Subcutaneous adipose tissue (tissue), 4 donors: ENCODE measurements around the gene BACE2. TPM values are rescaled to one million over a fixed set of nuclear protein-coding genes. Genes with fewer than 3 reads are reported as not detected.

Source experiments
- total RNA-seq, 4 donors: library from RNA; depleted of rRNA; stranded (reverse); fragments of >200 nt; gene quantifications; one replicate each; pipeline ENCODE4 v1.1.0, GENCODE V29; 2016
- TF ChIP-seq, protein P1 (sequence below): fragments of 450-650 bp; IDR thresholded peaks from one replicate; pipeline ENCODE4 v1.5.1; 2016; ENCODE audit warnings: low read depth, mild to moderate bottlenecking, control low read depth, antibody characterized with exemption, moderate library complexity

The BACE2 gene
- total RNA-seq, 4 donors from 2014 or later: 31.1 to 37.7 (median 33.5) TPM

DNA sequence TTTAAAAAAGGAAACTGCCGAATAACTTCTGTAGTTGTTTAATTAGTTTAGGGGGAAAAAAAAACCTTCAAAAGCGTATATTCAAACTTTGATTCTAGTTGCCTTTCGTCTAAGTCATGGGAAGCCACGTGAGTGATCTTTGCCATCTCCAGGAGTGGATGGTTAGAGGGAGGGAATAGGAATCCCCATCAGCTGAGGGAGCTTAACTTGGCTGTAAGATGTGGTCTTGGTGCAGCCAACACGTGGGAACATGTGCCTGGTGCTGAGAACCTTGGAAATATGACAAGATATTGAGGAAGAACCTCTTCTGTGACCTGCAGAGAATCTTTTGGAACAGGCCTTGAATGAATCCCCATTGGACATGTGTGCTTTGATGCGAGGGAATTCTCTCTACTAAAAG is 1.7 kb downstream of the BACE2 start:
- TF ChIP-seq, protein P1, sequence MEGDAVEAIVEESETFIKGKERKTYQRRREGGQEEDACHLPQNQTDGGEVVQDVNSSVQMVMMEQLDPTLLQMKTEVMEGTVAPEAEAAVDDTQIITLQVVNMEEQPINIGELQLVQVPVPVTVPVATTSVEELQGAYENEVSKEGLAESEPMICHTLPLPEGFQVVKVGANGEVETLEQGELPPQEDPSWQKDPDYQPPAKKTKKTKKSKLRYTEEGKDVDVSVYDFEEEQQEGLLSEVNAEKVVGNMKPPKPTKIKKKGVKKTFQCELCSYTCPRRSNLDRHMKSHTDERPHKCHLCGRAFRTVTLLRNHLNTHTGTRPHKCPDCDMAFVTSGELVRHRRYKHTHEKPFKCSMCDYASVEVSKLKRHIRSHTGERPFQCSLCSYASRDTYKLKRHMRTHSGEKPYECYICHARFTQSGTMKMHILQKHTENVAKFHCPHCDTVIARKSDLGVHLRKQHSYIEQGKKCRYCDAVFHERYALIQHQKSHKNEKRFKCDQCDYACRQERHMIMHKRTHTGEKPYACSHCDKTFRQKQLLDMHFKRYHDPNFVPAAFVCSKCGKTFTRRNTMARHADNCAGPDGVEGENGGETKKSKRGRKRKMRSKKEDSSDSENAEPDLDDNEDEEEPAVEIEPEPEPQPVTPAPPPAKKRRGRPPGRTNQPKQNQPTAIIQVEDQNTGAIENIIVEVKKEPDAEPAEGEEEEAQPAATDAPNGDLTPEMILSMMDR: no peak

DNA sequence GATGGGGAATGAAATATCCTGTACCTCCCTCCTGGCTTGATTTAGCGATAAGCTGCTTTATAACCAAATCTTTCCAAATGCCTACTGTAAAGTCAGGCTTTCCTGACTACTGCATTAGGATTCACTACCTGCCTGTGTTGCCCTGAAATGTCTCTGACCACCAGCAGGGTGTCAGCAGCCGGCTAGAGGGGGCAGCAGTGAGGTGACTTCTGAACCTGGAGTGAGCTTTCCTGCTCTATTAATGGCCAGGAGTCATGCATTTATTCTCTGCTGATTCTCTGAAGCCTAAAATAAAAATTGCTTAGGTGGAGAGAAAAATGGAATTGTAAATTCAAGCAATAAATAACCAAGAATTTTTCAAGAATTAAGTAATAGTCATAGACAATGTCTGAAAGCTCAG is 2.5 kb downstream of the BACE2 start:
- TF ChIP-seq, protein P1: no peak

DNA sequence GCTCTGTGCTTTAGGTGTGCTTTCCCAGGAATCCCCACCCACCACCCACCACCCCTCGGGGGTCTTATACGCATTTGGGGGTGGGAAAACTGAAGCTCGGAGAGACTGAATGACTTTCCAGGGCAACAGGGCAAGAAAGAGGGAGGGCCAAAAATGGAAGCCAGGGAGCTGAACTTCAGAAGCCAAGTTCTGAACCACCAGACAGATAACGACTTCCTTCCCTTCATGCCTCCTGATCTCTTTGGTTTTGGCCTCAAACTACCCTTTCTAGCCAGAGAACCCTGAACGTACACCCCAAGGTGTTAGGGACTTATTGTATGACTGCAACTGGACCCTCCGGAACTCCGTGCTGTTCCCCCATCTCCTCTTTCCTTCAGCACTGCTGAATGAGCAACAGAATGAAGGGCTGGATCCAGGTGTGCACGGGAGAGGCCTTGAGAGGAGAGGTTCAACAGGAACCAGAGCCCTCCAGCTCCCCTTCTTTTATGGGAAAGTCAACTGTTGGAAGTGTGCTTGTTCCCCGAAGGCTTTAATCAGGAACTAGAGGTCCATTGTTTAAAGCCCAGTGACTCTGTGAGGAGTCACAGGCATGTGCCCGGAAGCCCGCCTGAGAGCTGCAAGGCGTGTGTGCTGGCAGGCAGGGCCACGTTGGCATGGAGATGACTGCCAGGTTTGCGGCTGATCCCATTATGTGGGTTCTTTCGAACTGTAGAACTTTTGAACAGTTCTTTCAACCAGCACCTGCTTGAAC is 3.1 kb downstream of the BACE2 start:
- TF ChIP-seq, protein P1: no peak

DNA sequence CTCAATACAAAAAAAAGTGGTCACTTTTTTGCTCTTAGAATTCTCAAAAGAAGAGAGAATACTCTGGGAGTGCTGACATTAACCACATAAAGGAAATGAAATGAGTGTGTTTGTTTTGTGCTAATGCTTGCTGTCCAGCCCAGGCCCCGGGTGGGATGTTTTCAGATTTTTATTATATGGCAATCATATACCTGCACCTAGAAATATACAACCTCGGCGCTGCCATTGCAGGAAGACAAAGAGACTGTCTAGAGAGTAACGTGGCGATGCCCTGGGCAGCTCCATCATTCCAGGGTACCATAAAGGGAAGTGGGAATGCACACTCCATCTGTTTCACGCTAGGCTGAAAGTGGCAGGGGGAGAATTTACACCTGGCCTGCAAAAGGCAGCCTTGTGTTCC is 7.1 kb downstream of the BACE2 start:
- TF ChIP-seq, protein P1: no peak

DNA sequence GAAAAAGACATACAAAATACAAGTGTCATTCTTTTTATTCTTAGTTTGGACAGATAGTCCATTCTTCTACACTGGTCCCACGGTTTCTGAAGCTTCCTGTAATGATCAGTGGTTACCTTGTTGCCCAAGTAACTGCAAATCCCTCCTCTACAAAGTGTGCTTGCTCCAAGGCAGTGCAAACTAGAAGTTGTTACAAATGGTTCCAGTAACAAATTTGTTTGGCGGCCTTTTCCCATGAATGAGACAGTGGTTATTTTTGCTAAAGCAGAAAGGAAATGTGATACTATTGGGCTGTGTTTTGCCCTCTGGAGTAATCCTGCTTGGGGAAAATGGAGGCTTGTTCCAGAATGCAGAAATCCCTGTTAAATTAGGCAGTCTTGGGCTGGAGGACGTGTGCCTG is 8.9 kb downstream of the BACE2 start:
- TF ChIP-seq, protein P1: no peak

DNA sequence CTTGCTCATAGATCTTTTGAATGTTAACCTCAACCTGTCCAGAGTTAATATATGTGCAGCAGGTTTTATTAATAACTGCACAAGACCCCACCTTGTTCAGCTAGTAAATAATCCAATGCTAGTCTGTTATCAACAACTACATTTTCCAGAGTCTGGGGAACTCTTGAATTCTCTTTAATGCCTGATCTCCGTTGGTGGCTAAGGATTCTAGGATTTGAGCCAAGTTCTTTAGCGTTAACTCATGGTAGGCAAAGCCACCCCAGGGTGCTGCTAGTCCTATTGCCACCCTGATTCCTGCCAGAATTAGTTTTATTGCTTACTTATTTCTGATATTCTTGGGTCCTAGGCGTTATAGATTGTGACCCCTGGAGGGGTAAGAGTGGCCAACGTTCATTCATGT is 12.8 kb downstream of the BACE2 start:
- TF ChIP-seq, protein P1: no peak

DNA sequence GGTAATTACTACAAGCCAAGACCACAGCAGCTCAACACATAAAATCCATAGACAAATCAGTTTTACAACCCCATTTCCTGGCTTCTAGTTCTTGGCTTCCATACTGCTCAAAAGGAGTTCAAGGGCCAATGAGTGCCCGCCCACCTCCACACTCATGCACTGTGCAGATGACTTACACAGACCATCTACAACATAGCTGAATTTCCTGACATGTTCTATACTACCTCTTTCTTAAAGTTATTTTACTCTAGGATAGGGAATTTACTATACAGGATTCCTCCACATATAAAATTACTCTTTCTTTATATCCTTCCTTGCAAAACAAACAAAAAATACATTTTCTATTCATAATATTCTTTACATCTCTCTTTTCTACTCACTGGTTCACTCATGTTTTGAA is 14.6 kb downstream of the BACE2 start:
- TF ChIP-seq, protein P1: no peak
